Stimulated activated CD4-positive, alpha-beta T cell treated with anti-CD3 and anti-CD28 coated beads, Interleukin-1b, Interleukin-23, amount 100 ng/mL, for 24 hours (primary cell): ENCODE measurements around the gene JOSD1.

Source experiments
- DNase-seq, 4 experiments: peaks; one replicate each; pipeline ENCODE4 v3.0.0-alpha.2; 2020; ENCODE audit warnings: low read depth in 4 of 4, low spot score in 1 of 4

Gene JOSD1

GRCh38 chr22:38700789-38701628 lies at the start of gene JOSD1:
JOSD1 (minus strand) TSS chr22:38700943; CDS start chr22:38699987, 956 bp downstream.
- DNase-seq = peak; percentile 96 to 99 (median 97)

- DNase-seq = no peak
Measured at GRCh38 chr22:38750104-38750503, 49.4 kb upstream of the JOSD1 start.

- DNase-seq = no peak
Measured at GRCh38 chr22:38748487-38749136, 47.9 kb upstream of the JOSD1 start.

GRCh38 chr22:38745676-38746460 lies 45.1 kb upstream of the JOSD1 start:
- no peak for DNase-seq

GRCh38 chr22:38744981-38745380 lies 44.2 kb upstream of the JOSD1 start:
- no peak for DNase-seq

GRCh38 chr22:38742176-38742942 lies 41.6 kb upstream of the JOSD1 start:
- DNase-seq = no peak

GRCh38 chr22:38741576-38741975 lies 40.8 kb upstream of the JOSD1 start:
- DNase-seq = no peak

- DNase-seq = no peak
Measured at GRCh38 chr22:38741166-38741565, 40.4 kb upstream of the JOSD1 start.

- DNase-seq = no peak
Measured at GRCh38 chr22:38740754-38741153, 40.0 kb upstream of the JOSD1 start.

- DNase-seq = no peak
Measured at GRCh38 chr22:38740116-38740723, 39.5 kb upstream of the JOSD1 start.

GRCh38 chr22:38739300-38740055 lies 38.7 kb upstream of the JOSD1 start:
- no peak for DNase-seq

- DNase-seq = no peak
Measured at GRCh38 chr22:38738475-38739070, 37.8 kb upstream of the JOSD1 start.

GRCh38 chr22:38737302-38738060 lies 36.7 kb upstream of the JOSD1 start:
- no peak for DNase-seq

GRCh38 chr22:38736257-38736570 lies 35.5 kb upstream of the JOSD1 start:
- DNase-seq = no peak

GRCh38 chr22:38735465-38736256 lies 34.9 kb upstream of the JOSD1 start:
- no peak for DNase-seq

GRCh38 chr22:38735126-38735464 lies 34.4 kb upstream of the JOSD1 start:
- no peak for DNase-seq

- DNase-seq = no peak
Measured at GRCh38 chr22:38734421-38735100, 33.8 kb upstream of the JOSD1 start.
